ENCODE measurements around the gene WLS. TPM values are rescaled to one million over a fixed set of nuclear protein-coding genes. Genes with fewer than 3 reads are reported as not detected.
A peak's percentile ranks its signal among the peaks of the same experiment; 100 is the strongest.

WLS gene
- total RNA-seq, 1 donor from 2014 or later: 1.5 TPM

GRCh38 chr1:68115308-68115707 lies 117.0 kb downstream of the WLS start:
- Mint-ChIP-seq H3K27me3 (ENCODE audit: unreplicated experiment) (no peaks in the 10 kb centered on the region), H3K36me3 (ENCODE audit: unreplicated experiment) (no peaks in the 10 kb centered on the region)
- no peak for TF ChIP-seq CTCF (IDR thresholded peaks at IDR 0.05; ENCODE audit: partially characterized antibody, unreplicated experiment)

GRCh38 chr1:68113966-68114365 lies 118.4 kb downstream of the WLS start:
- H3K9me3 Mint-ChIP-seq (ENCODE audit: unreplicated experiment): no peaks in the 10 kb centered on the region
- H3K4me1 Mint-ChIP-seq (ENCODE audit: low read depth, unreplicated experiment): peaks cover 2% of the 10 kb centered on the region
- no peaks in the 10 kb centered on the region for H3K36me3 Mint-ChIP-seq (ENCODE audit: unreplicated experiment)
- H3K4me3 Mint-ChIP-seq (ENCODE audit: unreplicated experiment): no peak overlapping the region
- no peaks in the 10 kb centered on the region for H3K27me3 Mint-ChIP-seq (ENCODE audit: unreplicated experiment)
- no peak for TF ChIP-seq CTCF (IDR thresholded peaks at IDR 0.05; ENCODE audit: partially characterized antibody, unreplicated experiment)
- no peak for DNase-seq
- H3K27ac Mint-ChIP-seq (ENCODE audit: unreplicated experiment): no peak overlapping the region

More at GRCh38 chr1:68115308-68115707, 117.0 kb downstream of the WLS start:
- Mint-ChIP-seq H3K4me3 (ENCODE audit: unreplicated experiment) (no peak overlapping the region), H3K27ac (ENCODE audit: unreplicated experiment) (no peak overlapping the region), H3K9me3 (ENCODE audit: unreplicated experiment) (no peaks in the 10 kb centered on the region), H3K4me1 (ENCODE audit: low read depth, unreplicated experiment) (peaks cover 2% of the 10 kb centered on the region)
- DNase-seq: no peak

GRCh38 chr1:68112835-68113243 lies 119.5 kb downstream of the WLS start:
- Mint-ChIP-seq H3K27me3 (ENCODE audit: unreplicated experiment) (no peaks in the 10 kb centered on the region), H3K4me1 (ENCODE audit: low read depth, unreplicated experiment) (peaks cover 2% of the 10 kb centered on the region), H3K4me3 (ENCODE audit: unreplicated experiment) (no peak overlapping the region), H3K27ac (ENCODE audit: unreplicated experiment) (no peak overlapping the region), H3K36me3 (ENCODE audit: unreplicated experiment) (no peaks in the 10 kb centered on the region), H3K9me3 (ENCODE audit: unreplicated experiment) (no peaks in the 10 kb centered on the region)
- no peak for DNase-seq
- TF ChIP-seq CTCF (IDR thresholded peaks at IDR 0.05; ENCODE audit: partially characterized antibody, unreplicated experiment): no peak

- Mint-ChIP-seq H3K36me3 (ENCODE audit: unreplicated experiment) (no peaks in the 10 kb centered on the region), H3K9me3 (ENCODE audit: unreplicated experiment) (no peaks in the 10 kb centered on the region), H3K4me1 (ENCODE audit: low read depth, unreplicated experiment) (no peaks in the 10 kb centered on the region), H3K4me3 (ENCODE audit: unreplicated experiment) (no peak overlapping the region), H3K27ac (ENCODE audit: unreplicated experiment) (no peak overlapping the region), H3K27me3 (ENCODE audit: unreplicated experiment) (no peaks in the 10 kb centered on the region)
- peak; percentile 24 for TF ChIP-seq CTCF (IDR thresholded peaks at IDR 0.05; ENCODE audit: partially characterized antibody, unreplicated experiment)
- peak; percentile 27 for DNase-seq
Measured at GRCh38 chr1:68111519-68112436, 120.5 kb downstream of the WLS start.

- Mint-ChIP-seq H3K9me3 (ENCODE audit: unreplicated experiment) (peaks cover 2% of the 10 kb centered on the region), H3K27me3 (ENCODE audit: unreplicated experiment) (no peaks in the 10 kb centered on the region), H3K4me3 (ENCODE audit: unreplicated experiment) (no peak overlapping the region), H3K4me1 (ENCODE audit: low read depth, unreplicated experiment) (no peaks in the 10 kb centered on the region), H3K36me3 (ENCODE audit: unreplicated experiment) (no peaks in the 10 kb centered on the region), H3K27ac (ENCODE audit: unreplicated experiment) (no peak overlapping the region)
- TF ChIP-seq CTCF (IDR thresholded peaks at IDR 0.05; ENCODE audit: partially characterized antibody, unreplicated experiment): no peak
- DNase-seq: no peak
Measured at GRCh38 chr1:68107771-68108170, 124.6 kb downstream of the WLS start.
